C4-2B (cell line): ENCODE results near the gene LRRC4C.

Experiments
- CTCF ChIP-seq: fragments of 450-650 bp; conservative IDR thresholded peaks from 2 replicates; pipeline ENCODE4 v1.5.1; 2017; ENCODE audit warnings: mild to moderate bottlenecking
- ZFX ChIP-seq: fragments of 450-650 bp; IDR thresholded peaks from 2 replicates; pipeline ENCODE4 v1.6.1; 2017

- TF ChIP-seq CTCF (no peak), ZFX (no peak)
Observed at GRCh38 chr11:40597546-40598113, 861.8 kb downstream of the LRRC4C start.
